GM19023 (cell line): ENCODE results near the gene STRN4.

ENCODE experiments used
- ATAC-seq: cut with Tn5 transposase; IDR thresholded peaks from one replicate; pipeline ENCODE4 v1.9.1; 2021; ENCODE audit warnings: mild to moderate bottlenecking, moderate library complexity; ENCODE audit not compliant: unreplicated experiment

Gene STRN4

DNA sequence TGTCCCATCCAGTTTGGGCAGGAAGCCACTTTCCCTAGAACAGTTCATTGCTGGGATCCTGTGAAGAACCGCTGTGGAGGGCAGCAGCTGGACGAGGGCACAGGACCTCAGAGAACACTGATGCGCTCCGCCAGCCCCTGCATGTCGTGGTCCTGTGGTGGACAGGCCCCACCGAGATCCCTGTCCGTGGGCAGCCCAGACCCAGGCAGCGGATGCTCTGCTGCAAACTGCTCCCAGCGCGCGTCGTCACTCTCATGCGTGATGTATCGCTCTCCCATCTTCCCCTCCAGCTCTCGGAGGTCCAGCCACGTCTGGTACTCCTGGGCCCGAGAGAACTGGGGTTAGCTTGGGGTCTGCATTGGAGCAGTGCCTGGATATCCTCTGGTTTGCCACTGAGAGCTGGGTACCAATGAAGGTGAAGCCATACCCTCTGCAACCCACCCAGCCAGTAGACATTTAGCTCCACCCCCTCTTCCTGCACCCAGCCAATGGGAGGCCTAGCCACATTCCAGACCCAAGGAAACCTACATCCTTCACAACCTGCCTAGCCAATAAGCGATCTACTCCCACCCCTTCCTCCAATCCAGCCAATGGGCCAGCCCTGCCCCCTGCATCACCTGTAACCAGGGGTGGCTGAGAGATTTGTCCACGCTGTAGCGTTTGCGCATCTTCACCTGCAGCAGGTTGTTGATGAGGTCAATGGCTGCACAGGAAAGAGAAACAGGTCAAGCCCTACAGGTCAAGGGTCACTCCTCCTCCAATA lies 71.7 kb downstream of the STRN4 start:
- ATAC-seq, result no peak

DNA sequence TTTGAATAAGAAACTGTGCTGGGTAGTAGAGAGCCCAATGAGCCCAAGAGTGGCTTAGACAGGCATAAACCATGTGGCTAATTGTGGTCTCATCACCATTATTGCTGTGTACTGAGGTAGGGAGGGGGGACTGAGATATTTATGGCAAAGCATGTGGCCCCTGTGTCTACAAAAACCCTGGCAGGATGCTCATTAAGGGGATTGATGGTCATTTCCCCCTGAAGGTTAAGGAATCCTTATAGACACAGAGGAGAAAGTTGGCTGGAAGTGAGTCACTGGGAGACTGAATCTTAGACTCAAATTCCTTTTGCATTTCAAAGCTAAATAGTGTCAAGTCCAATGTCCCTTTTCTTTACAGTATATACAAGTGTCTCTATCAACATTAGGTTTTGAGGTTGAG lies 75.4 kb downstream of the STRN4 start:
- no peak for ATAC-seq
